Uterus (tissue), 2 donors: ENCODE data around the gene CDK1.

ENCODE experiments used
- CTCF ChIP-seq, 4 experiments: fragments of 200-600 bp in 2 of 4; fragments of 450-650 bp in 2 of 4; sonication (generic) in 2 of 4; IDR thresholded peaks; one replicate each; pipeline ENCODE4 v1.5.1; 2016 to 2019; ENCODE audit warnings: antibody characterized with exemption in 4 of 4, mild to moderate bottlenecking in 2 of 4, moderate library complexity in 1 of 4
- POLR2A ChIP-seq, 2 donors: fragments of 450-650 bp; IDR thresholded peaks; one replicate each; pipeline ENCODE4 v1.6.1; 2016; ENCODE audit warnings: antibody characterized with exemption in 2 of 2, mild to moderate bottlenecking in 1 of 2, moderate library complexity in 1 of 2

DNA sequence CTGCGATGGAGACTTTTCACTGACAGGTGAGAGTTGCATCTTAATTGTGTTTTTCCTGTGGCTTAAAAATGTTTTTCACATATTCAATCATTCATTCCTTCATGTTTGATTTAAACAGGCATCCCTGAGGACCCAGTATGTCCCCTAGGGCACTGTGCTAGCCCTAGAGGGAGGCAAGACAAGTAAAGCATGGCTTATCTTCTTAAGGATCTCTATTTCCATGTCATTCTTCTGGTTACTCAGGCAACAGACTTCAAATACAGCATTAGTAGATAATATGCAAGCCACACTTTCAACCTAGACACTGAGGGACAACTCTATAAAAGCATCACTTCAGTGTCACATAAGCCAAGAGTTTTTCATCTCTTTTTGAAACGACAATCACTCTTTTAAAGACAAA is 29.2 kb downstream of the CDK1 start:
- no peak for TF ChIP-seq CTCF (IDR thresholded peaks at IDR 0.05)
- no peak for TF ChIP-seq POLR2A (IDR thresholded peaks at IDR 0.05)
